GM12875 (cell line): Measurements from ENCODE around the gene YWHAB.
"Not testable (repeated sequence)": the region's sequence is repeated elsewhere in the genome, so short reads cannot be mapped to it uniquely, and the experiment has no call there.

ENCODE experiments used
- H3K4me3 ChIP-seq: one replicate; pipeline ENCODE4 v1.5.1; 2011; ENCODE audit warnings: low read depth, low read length, control low read depth
- CTCF ChIP-seq: IDR thresholded peaks from 2 replicates; pipeline ENCODE4 v1.5.1; 2011; ENCODE audit warnings: low read depth, mild to moderate bottlenecking, control low read depth, inconsistent platforms, low read length, moderate library complexity, borderline replicate concordance; ENCODE audit not compliant: insufficient read depth

Gene YWHAB

GRCh38 chr20:44856856-44857448 is 28.6 kb upstream of the YWHAB start:
- no peak overlapping the region for H3K4me3 ChIP-seq
- TF ChIP-seq CTCF = no peak

- H3K4me3 ChIP-seq = no peak overlapping the region
- TF ChIP-seq CTCF = no peak
Measured at GRCh38 chr20:44858606-44859360, 26.7 kb upstream of the YWHAB start.

- no peak for TF ChIP-seq CTCF
Measured at GRCh38 chr20:44861531-44862006, 23.9 kb upstream of the YWHAB start.

GRCh38 chr20:44862286-44862685 is 23.2 kb upstream of the YWHAB start:
- TF ChIP-seq CTCF = no peak
- H3K4me3 ChIP-seq = no peak overlapping the region

More at GRCh38 chr20:44861531-44862006, 23.9 kb upstream of the YWHAB start:
- no peak overlapping the region for H3K4me3 ChIP-seq

- H3K4me3 ChIP-seq = not testable (repeated sequence)
Measured at GRCh38 chr20:44863365-44864084, 22.0 kb upstream of the YWHAB start.

GRCh38 chr20:44864493-44864892 is 21.0 kb upstream of the YWHAB start:
- not testable (repeated sequence) for H3K4me3 ChIP-seq

- TF ChIP-seq CTCF = no peak
- H3K4me3 ChIP-seq = no peak overlapping the region
Measured at GRCh38 chr20:44866703-44867335, 18.7 kb upstream of the YWHAB start.
